ENCODE results near the gene C17orf78. TPM values are rescaled to one million over a fixed set of nuclear protein-coding genes. Genes with fewer than 3 reads are reported as not detected.

C17orf78 gene
- total and polyA plus RNA-seq, 2 of the 13 experiments (the other 11 are each of a cell fraction or from before 2014, with no cell fraction given) = not detected

GRCh38 chr17:37358830-37359681 is 16.7 kb upstream of the C17orf78 start (continued):
- TF ChIP-seq ATF4 (CRISPR knock-in tag; IDR thresholded peaks at IDR 0.05) (no peak; a peak in 1 of 4 replicates), ZNF326 (CRISPR knock-in tag; IDR thresholded peaks at IDR 0.05; ENCODE audit: borderline replicate concordance) (no peak), REL (CRISPR knock-in tag; conservative IDR thresholded peaks at IDR 0.05) (no peak; the same call in 1 of the 2 replicates), ZNF501 (CRISPR knock-in tag; IDR thresholded peaks at IDR 0.05) (peak; percentile 76), MED1 (CRISPR knock-in tag; IDR thresholded peaks at IDR 0.05) (peak; percentile 77), FOXA3 (CRISPR knock-in tag; IDR thresholded peaks at IDR 0.05) (no peak; the same call in 1 of the 2 replicates), CEBPB (IDR thresholded peaks at IDR 0.05; ENCODE audit: borderline replicate concordance, low read depth, low read length) (no peak), MAFG (CRISPR knock-in tag; IDR thresholded peaks at IDR 0.05) (no peak), KDM4B (CRISPR knock-in tag; IDR thresholded peaks at IDR 0.05) (0 out of 2 replicates have a peak, but pooled peaks have one; percentile 12), HDAC1 (CRISPR knock-in tag; IDR thresholded peaks at IDR 0.05) (peak; percentile 60; the same call in 1 of the 2 replicates), TRAFD1 (CRISPR knock-in tag; IDR thresholded peaks at IDR 0.05; ENCODE audit: borderline replicate concordance) (no peak), ATF7 (IDR thresholded peaks at IDR 0.05) (no peak), ATF7 (CRISPR knock-in tag; IDR thresholded peaks at IDR 0.05) (no peak), CERS6 (CRISPR knock-in tag; IDR thresholded peaks at IDR 0.05) (no peak), IRF1 (CRISPR knock-in tag; IDR thresholded peaks at IDR 0.05; ENCODE audit: low read depth) (no peak), REST (IDR thresholded peaks at IDR 0.05; ENCODE audit: borderline replicate concordance in 1 of 2, low read depth in 1 of 2, low read length in 2 of 2) (no peak; a peak in 2 of 4 replicates), ZSCAN29 (CRISPR knock-in tag; conservative IDR thresholded peaks at IDR 0.05) (no peak), ZNF577 (CRISPR knock-in tag; IDR thresholded peaks at IDR 0.05; ENCODE audit: borderline replicate concordance, low read depth) (no peak)
